Body of pancreas (tissue), 4 donors: ENCODE data around the gene HIBADH.

Experiments
- POLR2A ChIP-seq, 3 donors: fragments of 450-650 bp; IDR thresholded peaks; one replicate each; pipeline ENCODE4 v1.6.1; 2016; ENCODE audit warnings: antibody characterized with exemption in 3 of 3, mild to moderate bottlenecking in 2 of 3
- TF ChIP-seq, protein P1 (sequence below), 7 experiments: fragments of 450-650 bp in 4 of 7; fragments of 200-600 bp in 3 of 7; sonication (generic) in 3 of 7; IDR thresholded peaks; one replicate each; pipeline ENCODE4 v1.5.1; 2016 to 2019; ENCODE audit warnings: antibody characterized with exemption in 7 of 7

DNA sequence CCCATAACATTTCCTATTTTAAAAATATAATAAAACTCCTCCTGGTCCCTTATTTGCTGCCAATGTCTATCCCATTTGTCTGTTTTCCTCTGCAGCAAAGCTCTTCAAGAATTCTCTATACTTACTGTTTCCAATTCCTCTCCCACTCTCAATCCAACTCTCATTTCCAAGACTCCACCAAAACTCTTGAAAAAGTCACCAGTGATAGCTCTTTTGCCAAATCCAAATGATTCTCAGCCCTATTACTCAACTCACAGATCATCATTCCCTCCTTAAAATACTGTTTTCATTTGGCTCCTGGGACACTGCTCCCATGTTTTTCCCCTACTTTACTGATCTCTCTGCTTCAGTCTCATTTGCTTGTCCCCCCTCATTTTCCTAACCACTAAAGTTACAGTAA is 139.4 kb downstream of the HIBADH start:
- no peak for TF ChIP-seq POLR2A (IDR thresholded peaks at IDR 0.05)
- TF ChIP-seq, protein P1, sequence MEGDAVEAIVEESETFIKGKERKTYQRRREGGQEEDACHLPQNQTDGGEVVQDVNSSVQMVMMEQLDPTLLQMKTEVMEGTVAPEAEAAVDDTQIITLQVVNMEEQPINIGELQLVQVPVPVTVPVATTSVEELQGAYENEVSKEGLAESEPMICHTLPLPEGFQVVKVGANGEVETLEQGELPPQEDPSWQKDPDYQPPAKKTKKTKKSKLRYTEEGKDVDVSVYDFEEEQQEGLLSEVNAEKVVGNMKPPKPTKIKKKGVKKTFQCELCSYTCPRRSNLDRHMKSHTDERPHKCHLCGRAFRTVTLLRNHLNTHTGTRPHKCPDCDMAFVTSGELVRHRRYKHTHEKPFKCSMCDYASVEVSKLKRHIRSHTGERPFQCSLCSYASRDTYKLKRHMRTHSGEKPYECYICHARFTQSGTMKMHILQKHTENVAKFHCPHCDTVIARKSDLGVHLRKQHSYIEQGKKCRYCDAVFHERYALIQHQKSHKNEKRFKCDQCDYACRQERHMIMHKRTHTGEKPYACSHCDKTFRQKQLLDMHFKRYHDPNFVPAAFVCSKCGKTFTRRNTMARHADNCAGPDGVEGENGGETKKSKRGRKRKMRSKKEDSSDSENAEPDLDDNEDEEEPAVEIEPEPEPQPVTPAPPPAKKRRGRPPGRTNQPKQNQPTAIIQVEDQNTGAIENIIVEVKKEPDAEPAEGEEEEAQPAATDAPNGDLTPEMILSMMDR (IDR thresholded peaks at IDR 0.05), result no peak
